SIG-M5 treated with dmso at 0.1 percent for 504 hours (cell line): ENCODE data around the gene DGCR8.

Source experiments
- DNase-seq: peaks from one replicate; lab custom pipeline; 2025; ENCODE audit not compliant: unreplicated experiment; lab: John Stamatoyannopoulos, UW

The DGCR8 gene

DNA sequence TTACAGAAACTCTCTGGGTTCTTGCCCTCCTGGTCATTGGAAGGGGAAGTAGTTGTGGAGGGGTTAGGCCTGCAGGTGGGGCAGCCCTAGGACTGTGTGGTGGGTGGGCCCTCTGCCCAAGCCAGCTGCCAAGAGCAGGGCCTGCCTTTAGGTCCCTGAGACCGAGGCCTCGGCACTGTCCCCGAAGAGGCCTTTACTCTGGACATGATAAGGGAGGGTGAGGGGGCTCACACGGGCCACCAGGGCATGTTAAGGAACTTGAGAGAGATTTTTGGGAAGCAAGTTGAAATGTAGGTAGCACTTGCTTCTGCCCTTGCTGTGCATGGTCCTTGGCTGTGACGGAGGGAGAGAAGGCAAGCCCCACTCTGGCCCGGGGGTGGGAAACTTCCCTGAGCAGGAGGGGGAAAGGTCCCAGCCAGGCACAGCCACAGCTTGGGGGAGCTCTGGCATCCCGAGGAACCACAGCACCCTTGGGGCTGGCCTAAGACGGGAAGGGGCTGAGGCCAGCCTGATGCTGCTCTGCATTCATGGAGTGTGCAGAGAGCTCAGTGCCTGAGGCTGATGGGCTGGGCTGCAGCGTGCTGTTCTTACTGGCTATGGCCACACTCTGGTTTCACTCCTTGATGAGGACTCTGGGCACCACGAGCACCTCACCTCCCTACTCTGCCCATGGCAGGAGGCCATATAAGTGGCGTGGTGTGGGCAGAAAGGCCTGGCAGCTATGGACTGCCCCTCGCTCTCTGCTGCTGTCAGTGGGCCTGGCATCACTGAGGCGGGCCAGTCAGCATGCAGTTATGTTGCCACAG, 28.1 kb downstream of the DGCR8 start:
- DNase-seq, result no peak

DNA sequence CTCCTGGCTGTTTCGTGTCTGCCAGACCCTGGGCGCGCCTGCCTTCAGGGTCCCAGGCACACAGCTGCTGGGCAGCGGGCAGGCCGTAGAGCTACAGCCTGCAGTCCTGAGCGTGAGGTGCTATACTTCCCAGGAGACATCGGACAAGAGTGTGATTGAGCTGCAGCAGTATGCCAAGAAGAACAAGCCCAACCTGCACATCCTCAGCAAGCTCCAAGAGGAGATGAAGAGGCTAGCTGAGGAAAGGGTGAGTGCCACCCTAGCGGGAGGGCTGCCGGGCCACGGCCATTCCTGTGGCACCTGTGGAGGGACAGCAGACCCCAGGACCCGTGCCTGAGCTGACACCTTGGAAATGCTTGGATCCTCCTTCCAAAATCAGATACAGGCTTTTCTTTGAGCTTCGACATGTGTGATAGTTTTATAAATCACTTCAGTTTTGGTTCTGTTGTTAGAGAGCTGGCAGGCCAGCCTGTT, 28.8 kb downstream of the DGCR8 start:
- DNase-seq, result no peak

DNA sequence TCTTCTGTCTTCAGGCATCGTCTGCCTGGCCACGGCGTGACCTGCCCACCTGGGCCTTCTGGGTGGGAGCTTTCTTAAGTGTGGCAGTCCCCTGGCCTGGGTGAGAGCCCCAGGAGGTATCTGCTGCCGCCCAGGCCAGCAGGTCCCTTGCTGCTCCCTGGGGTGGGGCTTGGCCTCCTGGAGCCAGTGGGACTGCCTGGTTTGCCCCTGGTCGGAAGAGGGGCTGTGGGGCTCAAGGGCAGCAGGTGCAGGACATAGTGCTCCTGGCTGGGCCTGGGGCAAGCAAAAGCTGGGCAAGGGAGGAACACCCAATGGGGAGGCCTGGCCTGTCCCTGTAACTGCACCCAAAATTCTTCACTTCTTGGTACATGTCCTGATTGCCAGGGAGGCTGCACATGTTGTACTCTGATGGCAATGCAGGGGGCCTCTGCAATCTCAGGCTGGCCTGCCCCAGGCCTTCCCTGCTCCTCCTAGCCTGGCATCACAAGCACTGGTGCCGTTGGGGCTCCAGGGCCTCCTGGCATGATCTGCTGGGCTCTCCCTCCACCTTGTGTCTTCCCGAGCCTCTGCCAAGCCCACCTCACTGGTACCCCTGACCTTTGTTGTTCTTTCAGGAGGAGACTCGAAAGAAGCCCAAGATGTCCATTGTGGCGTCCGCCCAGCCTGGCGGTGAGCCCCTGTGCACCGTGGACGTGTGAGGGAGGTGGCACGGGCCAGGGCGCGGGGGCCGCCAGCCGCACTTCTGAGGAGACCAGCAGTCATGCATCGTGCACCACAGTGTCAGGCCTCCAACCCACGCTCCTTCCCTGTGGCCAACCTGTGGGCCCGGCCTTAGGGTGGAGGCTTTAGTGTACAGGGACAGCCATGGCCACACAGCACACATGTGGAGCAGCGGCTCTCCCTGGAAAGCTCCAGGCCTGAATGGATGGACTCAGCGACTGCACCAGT, 29.6 kb downstream of the DGCR8 start:
- DNase-seq, result no peak

GRCh38 chr22:20110359-20110985, 30.4 kb downstream of the DGCR8 start:
- DNase-seq, result no peak

DNA sequence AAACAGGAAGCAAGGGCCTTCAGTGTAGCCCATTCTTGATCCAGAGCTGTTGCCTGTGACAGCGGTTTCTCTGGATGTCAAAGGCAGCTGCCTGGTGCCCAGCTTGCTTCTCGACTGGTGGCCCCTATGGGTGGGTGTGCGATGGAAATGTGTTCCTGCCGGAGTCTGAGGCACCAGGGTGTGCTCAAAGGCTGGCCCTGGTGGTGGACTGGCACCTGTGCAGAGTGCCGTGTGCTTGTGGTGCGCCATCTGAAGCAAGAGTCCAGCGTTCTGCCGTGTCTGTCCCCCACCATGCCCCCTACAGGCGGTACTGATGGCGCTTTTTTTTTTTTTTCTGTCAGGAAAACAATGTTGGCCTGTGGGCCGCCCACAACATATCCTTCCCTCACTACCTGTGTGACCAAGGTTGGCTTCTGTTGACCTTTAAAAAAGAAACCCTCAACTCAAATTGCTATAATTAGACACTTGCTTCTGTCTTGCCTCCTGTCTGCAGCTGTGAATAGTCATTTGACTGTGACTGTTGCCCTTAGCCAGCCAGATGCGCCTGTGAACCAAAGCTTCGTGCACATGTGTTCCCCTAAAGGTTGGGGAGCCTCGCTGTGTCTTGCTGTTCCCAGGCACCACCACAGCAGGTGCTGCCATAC, 31.1 kb downstream of the DGCR8 start:
- DNase-seq, result peak; percentile 54

- DNase-seq, result no peak
Observed at GRCh38 chr22:20111689-20112622, 31.9 kb downstream of the DGCR8 start.

DNA sequence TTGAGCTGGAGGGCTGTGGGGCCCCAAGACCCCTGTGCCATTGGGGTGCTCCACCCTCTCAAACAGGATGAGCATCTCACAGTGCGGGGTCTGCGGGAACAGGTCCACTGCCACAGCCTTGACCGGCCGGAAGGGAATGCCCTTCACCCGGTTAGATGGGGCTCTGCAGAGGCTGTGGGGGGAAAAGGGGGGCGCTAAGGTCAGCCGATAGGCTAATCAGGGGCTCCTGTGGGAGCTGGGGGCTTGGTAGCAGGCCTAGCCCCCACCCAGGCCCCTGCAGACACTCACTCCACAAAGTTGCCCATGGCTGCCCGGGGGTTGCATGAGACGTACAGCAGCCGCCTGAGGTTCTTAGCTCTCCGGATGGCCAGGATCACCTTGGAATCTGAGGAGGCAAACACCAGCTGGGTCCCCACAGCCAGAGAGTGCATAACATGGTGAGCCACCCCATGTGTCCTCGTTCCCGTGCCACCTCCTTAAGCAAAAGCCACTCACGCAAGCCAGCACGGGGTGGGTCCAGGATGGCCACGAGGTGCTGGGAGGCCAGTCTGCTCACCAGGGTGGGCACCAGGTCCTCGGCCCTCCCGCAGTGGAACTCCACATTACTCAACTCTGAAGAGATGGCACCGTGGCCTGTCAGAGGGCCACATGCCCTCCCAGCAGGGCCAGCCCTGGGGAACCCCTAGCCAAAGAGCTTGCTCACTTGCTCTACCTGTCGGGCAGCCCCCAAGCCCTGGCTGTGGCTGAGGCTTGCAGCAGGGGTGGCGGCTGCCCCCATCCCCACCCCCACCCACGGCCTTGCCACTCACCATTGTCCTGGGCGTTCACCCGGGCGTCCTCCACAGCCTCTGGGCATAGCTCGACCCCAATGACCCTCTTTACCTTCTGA, 32.8 kb downstream of the DGCR8 start:
- DNase-seq, result no peak

DNA sequence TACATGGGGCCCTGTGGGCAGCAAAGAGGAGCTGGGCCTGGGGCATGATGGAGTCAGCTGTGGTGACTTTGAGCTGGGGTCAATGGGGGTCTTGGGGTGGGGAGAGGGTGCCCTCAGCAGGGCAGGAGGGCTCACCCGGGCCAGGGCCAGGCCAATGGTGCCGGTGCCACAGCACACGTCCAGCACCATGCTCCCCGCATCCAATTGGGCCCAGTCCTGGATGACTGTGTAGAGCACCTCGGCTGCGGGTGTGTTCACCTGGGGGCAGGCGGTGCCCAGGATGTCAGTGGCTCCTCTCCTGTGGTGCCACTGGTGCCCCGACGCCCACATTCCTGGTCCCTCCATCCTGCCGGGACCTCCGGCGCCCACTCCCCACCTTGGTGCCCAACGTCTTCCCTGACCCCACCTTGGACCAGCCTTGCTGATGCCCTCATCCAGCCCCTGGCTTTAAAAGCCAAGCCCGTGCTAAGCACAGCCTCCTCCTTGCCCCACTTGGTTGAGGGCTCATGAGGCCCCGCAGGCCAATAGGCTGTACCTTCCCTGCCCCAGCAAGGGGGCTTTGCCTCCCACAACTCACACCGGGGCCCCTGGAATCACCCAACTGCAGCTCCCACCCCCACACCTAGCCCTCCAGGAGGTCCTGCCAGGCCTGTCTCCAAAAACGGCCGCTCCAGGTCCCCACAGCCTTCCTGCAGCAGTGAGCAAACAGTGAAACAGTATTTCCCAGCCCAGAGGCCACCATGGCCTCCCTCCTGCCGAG, 33.7 kb downstream of the DGCR8 start:
- no peak for DNase-seq

GRCh38 chr22:20114506-20115475, 34.8 kb downstream of the DGCR8 start:
- DNase-seq, result no peak

- DNase-seq, result no peak
Observed at GRCh38 chr22:20115691-20116375, 35.8 kb downstream of the DGCR8 start, which contains the start of gene RANBP1. Gene RANBP1, plus strand, starts transcription at chr22:20116104. Its CDS starts 81 bp downstream, at chr22:20116185.

GRCh38 chr22:20116376-20116950, 36.4 kb downstream of the DGCR8 start:
- no peak for DNase-seq

DNA sequence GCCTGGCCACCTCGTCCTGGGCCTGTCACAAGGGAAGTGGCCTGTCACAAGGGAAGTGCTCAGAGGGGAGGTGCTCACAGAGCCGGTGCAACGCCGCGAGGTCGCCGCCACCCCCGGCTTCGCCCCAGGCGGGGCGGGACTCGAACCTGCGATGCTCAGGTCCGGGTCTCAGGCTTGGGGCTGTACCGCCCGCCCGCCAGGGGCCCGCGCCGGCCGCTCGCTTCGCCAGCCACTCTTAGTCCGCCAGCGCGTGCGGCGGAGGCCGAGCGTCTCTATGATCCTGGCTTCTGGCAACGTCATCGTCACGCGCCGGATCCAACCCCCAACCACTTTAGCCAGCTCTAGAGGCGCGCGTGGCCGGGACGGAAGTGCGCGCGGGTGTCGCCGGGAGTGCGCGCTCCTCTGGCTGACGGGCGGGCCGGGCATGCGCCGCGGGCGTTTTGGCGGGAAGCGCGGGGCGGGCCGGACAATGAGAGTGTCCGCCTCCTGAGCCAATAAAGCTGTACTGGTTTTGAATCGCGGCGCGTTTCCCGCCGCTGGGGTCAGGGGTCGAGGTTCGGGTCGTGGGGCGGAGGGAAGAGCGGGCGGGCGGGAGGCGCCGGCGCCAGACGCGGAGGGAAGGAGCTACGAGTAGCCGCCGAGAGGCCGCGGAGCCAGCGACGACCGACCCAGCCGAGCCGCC, 37.1 kb downstream of the DGCR8 start, which contains the start of gene TRMT2A:
Gene TRMT2A, minus strand, starts transcription at position 276 of the 682 bp plus-strand sequence. CDS start 320 bp downstream, outside the sequence.
- DNase-seq, result peak; percentile 91

DNA sequence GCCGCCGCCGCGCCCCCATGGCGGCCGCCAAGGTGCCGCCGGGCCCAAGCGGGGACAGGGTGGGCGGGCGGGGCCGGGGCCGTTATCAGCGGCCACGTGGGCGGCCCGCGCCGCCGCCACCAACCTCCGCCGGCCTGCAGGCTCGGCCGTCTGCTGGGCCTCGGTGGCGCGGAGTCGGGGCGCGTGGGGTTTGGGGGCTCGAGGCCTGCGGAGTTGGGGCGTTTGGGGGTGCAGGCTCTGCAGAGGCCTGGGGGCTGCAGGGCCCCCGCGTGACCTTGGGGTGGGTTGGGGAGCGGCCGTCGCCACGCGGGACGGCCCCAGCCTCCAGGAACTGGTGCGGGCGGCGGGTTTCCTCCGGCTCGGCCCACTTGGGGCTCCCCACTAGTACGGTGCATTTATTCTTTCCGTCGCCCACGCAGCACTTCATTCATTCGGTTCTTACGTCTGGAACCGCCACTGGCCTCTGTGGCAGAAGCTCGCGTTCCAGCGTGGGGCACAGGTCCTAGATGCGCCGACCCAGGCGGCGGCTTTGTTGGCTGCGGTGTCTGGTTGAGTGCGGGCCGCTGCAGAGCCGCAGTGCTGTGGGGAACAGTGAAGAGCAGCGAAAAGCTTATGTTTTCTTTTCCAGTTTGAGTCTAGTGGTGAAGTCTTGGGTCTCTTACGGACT, 37.7 kb downstream of the DGCR8 start:
- no peak for DNase-seq

GRCh38 chr22:20118300-20119020, 38.4 kb downstream of the DGCR8 start:
- no peak for DNase-seq
